ENCODE measurements around the gene IL15RA. TPM values are rescaled to one million over a fixed set of nuclear protein-coding genes. Genes with fewer than 3 reads are reported as not detected.

Gene IL15RA, protein sequence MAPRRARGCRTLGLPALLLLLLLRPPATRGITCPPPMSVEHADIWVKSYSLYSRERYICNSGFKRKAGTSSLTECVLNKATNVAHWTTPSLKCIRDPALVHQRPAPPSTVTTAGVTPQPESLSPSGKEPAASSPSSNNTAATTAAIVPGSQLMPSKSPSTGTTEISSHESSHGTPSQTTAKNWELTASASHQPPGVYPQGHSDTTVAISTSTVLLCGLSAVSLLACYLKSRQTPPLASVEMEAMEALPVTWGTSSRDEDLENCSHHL
- 16.1 and 18.8 TPM in 2 replicates for total RNA-seq
- polyA plus RNA-seq: 20.6 and 25.1 TPM in 2 replicates
- polyA plus RNA-seq (2011; cell fraction: cytosol; rRNA removed): 19.8 and 24.2 TPM in 2 replicates
- 11.9 and 12.5 TPM in 2 replicates for polyA plus RNA-seq (2011; cell fraction: nucleus; rRNA removed)
- polyA plus RNA-seq (2012): 20.9 and 22.3 TPM in 2 replicates
- 6.8 and 10.8 TPM in 2 replicates for polyA minus RNA-seq
- 2.2 TPM for polyA minus RNA-seq (2011; cell fraction: cytosol; rRNA and poly(A)+ RNA removed)
- polyA minus RNA-seq (2011; cell fraction: nucleus; rRNA and poly(A)+ RNA removed): 2.8 and 3.0 TPM in 2 replicates
- Bru-seq, nascent RNA: percentile 60 among the genes with signal in this experiment
- percentile 55 among the genes with signal in this experiment for BruChase-seq, experiment 1, labeled RNA remaining after a 6-hour chase
- percentile 56 among the genes with signal in this experiment for BruChase-seq, experiment 2, labeled RNA remaining after a 2-hour chase
- long read RNA-seq, transcript IL15RA-204 (7 exons, 1,626 nt): major isoform, 7 of 47 reads
- long read RNA-seq, partial matches to known transcripts: 2 of 47 reads
- long read RNA-seq, other reads (novel, unspliced or antisense): 17 of 47 reads

DNA sequence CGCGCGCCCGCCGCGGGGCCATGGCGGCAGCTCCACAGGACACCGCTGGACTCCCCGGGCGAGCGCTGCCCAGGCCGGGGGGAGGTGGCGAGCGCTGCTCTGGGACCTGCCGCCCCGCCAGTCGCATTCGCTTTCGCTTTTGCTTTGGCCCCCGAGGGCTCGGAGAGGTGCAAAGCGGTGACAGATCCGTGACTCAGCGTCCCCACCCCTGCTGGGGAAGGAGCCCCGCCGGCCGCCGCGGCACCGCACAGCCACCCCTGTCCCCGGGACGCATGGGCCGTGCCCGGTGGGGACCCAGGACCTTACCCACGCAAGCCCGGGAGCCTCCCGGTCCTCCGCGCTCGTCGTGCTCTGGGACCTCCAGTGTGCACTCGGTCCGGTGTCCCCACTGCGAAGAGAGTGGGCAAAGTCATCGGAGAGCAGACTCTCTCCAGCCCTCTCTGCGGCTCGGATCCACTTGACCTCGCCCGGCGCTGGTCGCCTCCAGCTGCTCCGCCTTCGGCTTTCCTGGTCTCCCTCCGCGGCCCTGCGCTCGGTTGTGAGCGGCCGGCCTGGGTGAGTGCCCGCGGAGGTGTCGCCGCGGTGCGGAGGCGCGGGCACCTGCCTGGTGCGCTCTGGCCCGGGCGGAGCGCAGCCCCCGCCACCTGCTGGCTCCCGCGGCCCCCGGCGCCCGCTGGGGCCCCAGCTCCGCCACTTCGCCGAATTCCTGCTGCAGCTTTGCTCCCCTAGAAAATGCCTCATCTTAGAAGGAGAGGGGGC, at the start of gene IL15RA:
TSS of gene IL15RA (minus strand) at position 73 of the 759 bp plus-strand sequence. CDS start at position 22, 51 bp downstream.
- POLR2A ChIA-PET: no interaction called here
- peaks cover 35% of the 10 kb centered on the region for H3K79me2 ChIP-seq (ENCODE audit: control insufficient read depth, insufficient read depth, low read length)
- peak within 1 kb of the TSS; percentile 10 to 98 (median 47) for H3K4me3 ChIP-seq (replicated peaks in 1 of 3; ENCODE audit: insufficient read depth in 1 of 3, low read depth in 1 of 3, low read length in 3 of 3)
- H3K36me3 ChIP-seq (ENCODE audit: control insufficient read depth in 2 of 2, extremely low read depth in 1 of 2, insufficient read depth in 2 of 2, low read length in 2 of 2): no peaks in the 10 kb centered on the region
- H2AFZ ChIP-seq (ENCODE audit: low read depth, low read length): peak within 1 kb of the TSS; percentile 35
- H3K4me2 ChIP-seq (ENCODE audit: insufficient read depth, low read length): peak within 1 kb of the TSS; percentile 76
- peaks cover 14% of the 10 kb centered on the region for H3K4me1 ChIP-seq (ENCODE audit: control insufficient read depth, extremely low read depth, insufficient read depth, low read length)
- dilution Hi-C loops (cut with MboI; ENCODE audit: extremely low pct_ligation_motif_present, low sequenced_read_pairs): no loop called here
- H4K20me1 ChIP-seq (replicated peaks; ENCODE audit: control insufficient read depth, extremely low read depth, insufficient read depth, low read length): no peaks in the 10 kb centered on the region
- H3K9ac ChIP-seq (replicated peaks; ENCODE audit: extremely low read depth, insufficient read depth, low read length): peak within 1 kb of the TSS; percentile 60
- DNase-seq (ENCODE audit: low read depth, low spot score) (peak; percentile 82), FAIRE-seq (peak; percentile 76)
- no peaks in the 10 kb centered on the region for H3K9me3 ChIP-seq (replicated peaks; ENCODE audit: control insufficient read depth, insufficient read depth, low read length)
- peaks cover 0 to 2% of the 10 kb centered on the region in 2 experiments for H3K27me3 ChIP-seq (ENCODE audit: control insufficient read depth in 2 of 2, insufficient read depth in 2 of 2, low read length in 2 of 2)
- H3K9me1 ChIP-seq (replicated peaks; ENCODE audit: control insufficient read depth, extremely low read depth, insufficient read depth, low read length): no peaks in the 10 kb centered on the region
- H3K27ac ChIP-seq (ENCODE audit: insufficient read depth, low read depth, low read length): peak within 1 kb of the TSS; percentile 60
- intact Hi-C loops (cut with micrococcal nuclease): loop anchor here (1.0 to 10.0 kb wide), 6 partner anchors 32 to 747 kb away; partner anchors contain the start of genes FBH1, GDI2 and RBM17
- CTCF ChIA-PET: interaction anchor here (0.6 to 3.1 kb wide), 7 partner anchors 13 to 112 kb away, joined by 3 to 17 read pairs (median 4); no protein-coding TSS in a partner anchor
- BruUV-seq (replicated peaks): no TSS peak
- peak; percentile 40 for TF ChIP-seq FOS (IDR thresholded peaks at IDR 0.05; ENCODE audit: borderline replicate concordance, insufficient read depth, low read length)
- TF ChIP-seq, protein P1, sequence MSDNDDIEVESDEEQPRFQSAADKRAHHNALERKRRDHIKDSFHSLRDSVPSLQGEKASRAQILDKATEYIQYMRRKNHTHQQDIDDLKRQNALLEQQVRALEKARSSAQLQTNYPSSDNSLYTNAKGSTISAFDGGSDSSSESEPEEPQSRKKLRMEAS (IDR thresholded peaks at IDR 0.05; ENCODE audit: insufficient read depth, insufficient read length): no peak
- TF ChIP-seq, protein P2, sequence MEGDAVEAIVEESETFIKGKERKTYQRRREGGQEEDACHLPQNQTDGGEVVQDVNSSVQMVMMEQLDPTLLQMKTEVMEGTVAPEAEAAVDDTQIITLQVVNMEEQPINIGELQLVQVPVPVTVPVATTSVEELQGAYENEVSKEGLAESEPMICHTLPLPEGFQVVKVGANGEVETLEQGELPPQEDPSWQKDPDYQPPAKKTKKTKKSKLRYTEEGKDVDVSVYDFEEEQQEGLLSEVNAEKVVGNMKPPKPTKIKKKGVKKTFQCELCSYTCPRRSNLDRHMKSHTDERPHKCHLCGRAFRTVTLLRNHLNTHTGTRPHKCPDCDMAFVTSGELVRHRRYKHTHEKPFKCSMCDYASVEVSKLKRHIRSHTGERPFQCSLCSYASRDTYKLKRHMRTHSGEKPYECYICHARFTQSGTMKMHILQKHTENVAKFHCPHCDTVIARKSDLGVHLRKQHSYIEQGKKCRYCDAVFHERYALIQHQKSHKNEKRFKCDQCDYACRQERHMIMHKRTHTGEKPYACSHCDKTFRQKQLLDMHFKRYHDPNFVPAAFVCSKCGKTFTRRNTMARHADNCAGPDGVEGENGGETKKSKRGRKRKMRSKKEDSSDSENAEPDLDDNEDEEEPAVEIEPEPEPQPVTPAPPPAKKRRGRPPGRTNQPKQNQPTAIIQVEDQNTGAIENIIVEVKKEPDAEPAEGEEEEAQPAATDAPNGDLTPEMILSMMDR (IDR thresholded peaks at IDR 0.05; ENCODE audit: extremely low read depth in 1 of 2, insufficient read depth in 1 of 2, low read depth in 1 of 2, low read length in 2 of 2): peak; percentile 6 to 13

Data from endothelial cell of umbilical vein (primary cell).